GM18519 (cell line): ENCODE measurements around the gene RPL37A.
A peak's percentile ranks its signal among the peaks of the same experiment; 100 is the strongest.

Source experiments
- ATAC-seq: cut with Tn5 transposase; IDR thresholded peaks from one replicate; pipeline ENCODE4 v1.9.1; 2021; ENCODE audit warnings: mild to moderate bottlenecking, moderate library complexity; ENCODE audit not compliant: unreplicated experiment, low FRiP score

RPL37A gene

GRCh38 chr2:216486271-216486670, 12.4 kb upstream of the RPL37A start:
- ATAC-seq: no peak

DNA sequence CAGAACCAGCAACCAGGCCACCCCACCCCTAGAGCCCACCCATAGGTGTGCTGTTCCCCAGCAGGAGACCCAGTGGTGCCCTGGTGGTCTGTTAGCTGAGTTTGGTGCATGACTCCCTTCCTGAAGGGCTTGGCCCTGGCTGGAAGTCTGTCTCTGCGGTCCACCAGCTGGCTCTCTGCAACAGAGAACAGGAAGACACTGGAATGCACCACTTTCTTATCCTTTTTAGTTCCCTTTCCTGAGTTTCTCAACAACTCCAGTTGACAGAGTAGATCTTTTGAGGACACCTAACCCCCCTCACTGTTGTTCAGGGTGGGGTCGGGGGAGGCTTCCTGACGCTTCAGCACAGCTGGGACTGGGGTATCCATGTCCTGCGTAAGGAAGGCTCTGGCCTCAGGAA, 11.9 kb upstream of the RPL37A start:
- no peak for ATAC-seq

- no peak for ATAC-seq
Measured at GRCh38 chr2:216490061-216490460, 8.6 kb upstream of the RPL37A start.

GRCh38 chr2:216491793-216492596, 6.6 kb upstream of the RPL37A start:
- peak; percentile 78 for ATAC-seq

DNA sequence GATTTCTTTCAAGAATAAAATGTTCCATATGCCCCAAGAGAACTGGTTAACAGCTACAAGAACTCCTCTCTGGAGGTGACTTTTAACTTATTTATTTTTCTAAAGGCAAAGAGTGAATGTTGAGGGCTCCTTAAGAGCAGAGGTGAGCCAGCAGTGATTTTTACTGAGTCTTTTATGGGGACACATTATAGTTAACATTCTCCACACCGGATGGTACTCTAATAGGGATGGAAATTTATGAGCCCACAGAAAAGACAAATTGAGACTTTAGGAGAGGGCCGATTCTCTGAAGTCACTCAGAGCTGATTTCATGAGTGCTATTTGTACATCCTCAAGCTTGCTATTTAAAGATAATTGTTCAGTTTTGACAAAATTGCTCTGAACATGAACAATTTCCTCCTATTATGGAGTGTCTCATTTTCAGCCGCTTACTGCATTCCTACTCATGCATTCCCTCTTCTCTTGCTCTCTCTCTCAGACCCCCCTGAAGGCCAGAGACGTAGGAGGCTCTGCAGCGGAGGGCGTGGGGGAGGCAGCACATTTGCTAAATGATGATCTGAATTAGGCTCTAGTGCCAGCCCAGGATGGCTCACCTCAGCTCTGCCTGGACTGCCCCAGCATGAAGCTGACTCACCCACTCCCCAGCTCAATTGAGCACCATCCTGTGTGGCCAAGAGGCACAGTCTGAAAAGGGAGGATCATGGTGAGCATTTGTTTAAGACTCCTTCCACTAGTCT, 5.9 kb upstream of the RPL37A start:
- no peak for ATAC-seq

DNA sequence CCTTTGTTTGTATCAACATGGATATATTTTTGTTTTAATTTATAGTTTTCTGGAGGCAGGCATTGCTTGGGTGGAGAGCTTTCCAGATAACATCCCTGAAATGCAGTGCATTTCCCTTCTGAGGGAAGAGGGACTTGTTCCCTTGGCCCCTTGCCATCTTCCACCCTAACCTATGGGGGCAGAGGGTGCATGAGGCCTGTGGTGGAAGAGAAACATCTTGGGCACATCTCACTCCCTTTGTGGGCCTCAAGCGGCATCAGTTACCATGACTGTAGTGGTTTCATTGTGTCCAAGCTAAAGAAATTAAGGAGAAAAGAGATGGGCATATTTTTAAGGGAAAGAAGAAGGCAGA, 5.3 kb upstream of the RPL37A start:
- no peak for ATAC-seq

DNA sequence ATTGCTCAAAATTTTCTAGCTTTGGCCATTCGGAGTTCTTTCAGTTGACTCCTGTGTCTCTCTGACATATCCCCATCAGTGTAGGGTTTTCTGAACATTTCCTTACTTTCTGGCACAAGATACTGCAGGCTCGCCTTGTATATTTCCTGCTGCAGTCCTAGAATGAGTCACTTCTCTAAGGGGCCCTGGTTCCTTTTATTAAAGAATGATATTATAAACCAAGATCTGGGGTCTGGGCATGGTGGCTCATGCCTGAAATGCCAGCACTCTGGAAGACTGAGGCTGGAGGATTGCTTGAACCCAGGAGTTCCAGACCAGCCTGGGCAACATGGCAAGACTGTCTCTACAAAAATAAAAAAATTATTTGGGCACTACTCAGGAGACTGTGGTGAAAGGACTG, 3.0 kb upstream of the RPL37A start:
- ATAC-seq: no peak

- no peak for ATAC-seq
Measured at GRCh38 chr2:216497382-216498069, 1.1 kb upstream of the RPL37A start.

- ATAC-seq: no peak
Measured at GRCh38 chr2:216498070-216498378, 620 bp upstream of the RPL37A start.

DNA sequence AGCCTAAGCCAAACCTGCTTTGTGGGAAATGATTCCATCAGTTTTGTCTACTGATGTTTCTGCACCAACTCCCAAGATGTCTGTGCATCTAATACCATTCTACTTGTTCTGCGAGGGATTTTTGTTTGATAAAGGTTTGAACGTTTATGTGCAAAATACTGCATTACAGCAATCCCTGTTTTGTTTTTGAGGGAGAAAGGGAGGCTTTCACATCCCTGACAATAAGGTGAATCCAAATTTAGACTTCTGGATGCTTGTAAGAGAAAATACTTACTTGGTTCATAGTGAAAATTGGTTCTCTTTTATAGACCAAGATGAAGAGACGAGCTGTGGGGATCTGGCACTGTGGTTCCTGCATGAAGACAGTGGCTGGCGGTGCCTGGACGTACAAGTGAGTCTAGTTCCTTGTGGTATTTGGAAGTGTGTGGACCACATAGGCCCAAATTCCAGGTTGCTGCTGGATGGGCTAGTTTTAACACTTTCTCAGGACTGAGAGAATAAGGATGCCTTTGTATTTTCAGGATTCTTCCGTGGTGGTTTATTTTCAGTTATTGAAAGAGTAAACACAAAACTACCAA, 1.1 kb downstream of the RPL37A start:
- ATAC-seq: no peak

DNA sequence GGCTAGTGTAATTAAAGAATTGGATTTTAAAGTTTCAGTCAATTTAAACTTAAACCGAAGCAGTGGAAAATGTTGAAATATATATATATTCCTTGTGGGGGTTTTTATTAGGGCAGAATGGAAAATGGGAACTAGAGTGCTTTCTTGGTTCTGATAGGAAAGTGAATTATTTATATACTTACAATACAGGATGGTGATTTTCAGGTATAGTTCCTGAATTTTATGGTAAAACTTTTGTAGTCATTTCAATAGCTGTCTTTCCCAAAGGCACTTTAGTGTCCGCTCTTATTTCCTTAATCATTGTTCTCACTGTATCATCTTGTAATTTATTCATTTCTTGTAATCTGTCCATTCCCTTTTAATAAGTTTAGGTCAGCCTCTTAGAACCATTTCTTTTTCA, 1.9 kb downstream of the RPL37A start:
- ATAC-seq: no peak

DNA sequence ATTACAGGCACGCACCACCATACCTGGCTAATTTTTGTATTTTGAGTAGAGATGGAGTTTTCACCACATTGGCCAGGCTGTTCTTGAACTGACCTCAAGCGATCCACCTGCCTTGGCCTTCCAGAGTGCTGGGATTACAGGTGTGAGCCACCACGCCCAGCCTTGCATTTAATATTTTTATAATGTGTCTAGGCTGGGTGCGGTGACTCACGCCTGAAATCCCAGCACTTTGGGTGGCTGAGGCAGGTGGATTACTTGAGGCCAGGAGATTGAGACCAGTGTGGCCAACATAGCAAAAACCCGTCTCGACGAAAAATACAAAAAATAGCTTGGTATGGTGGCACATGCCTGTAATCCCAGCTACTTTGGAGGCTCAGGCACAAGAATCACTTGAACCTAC, 3.2 kb downstream of the RPL37A start:
- ATAC-seq: no peak

DNA sequence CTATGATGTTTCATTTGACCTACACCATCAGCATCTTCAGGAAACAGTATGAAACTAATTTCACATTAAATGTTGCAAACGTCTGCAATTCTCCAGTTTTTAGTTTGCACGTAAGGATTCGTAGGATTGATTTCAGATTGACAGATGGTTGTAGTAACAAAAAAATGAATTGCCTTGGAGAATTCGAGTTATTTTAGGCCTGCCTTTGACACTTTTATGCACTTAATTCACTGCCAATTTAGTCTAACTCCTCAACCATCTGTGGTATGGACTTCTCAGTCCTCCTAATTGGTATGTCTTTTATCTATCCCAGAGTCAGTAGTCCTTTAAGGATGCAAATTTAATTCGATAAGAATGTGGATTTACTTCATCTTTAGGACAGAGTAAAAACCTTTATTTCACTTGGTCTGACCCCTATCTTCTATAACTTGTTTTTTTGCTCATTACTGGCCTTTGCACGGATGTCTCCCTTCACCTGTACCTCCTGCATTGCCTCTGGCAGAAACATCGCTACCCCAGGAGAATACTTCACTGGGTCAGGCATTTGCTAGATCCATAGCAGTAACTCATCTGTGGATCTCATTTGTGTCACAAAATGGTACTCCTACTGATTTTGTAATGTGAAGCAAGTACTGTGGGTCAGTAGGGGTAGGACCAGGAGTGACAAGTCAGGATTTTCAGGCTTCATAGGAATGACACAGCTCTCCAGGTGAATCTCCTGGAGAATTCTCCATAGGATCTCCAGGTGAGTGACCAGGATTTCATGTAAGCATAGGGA, 3.9 kb downstream of the RPL37A start:
- ATAC-seq: no peak

GRCh38 chr2:216503159-216503629, 4.5 kb downstream of the RPL37A start:
- ATAC-seq: no peak

GRCh38 chr2:216503697-216504375, 5.2 kb downstream of the RPL37A start:
- no peak for ATAC-seq

DNA sequence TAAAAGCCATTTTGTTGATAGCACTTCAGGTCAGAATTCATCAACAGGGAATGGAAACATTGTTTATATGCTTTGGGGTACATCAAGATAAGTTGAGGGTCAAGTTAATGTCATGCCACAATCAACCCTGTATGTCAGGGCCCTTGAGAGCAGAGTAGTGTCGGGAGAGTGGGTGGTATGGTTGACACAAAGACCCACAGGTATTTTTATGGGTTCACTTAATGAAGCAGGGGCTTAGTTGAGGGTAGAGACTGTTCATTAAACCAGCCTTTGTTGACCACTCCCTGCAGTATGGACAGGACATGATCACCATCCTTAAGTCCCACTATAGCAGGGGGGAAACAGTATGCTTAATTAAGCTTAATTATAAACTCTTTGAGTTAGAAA, 5.7 kb downstream of the RPL37A start:
- ATAC-seq: no peak

DNA sequence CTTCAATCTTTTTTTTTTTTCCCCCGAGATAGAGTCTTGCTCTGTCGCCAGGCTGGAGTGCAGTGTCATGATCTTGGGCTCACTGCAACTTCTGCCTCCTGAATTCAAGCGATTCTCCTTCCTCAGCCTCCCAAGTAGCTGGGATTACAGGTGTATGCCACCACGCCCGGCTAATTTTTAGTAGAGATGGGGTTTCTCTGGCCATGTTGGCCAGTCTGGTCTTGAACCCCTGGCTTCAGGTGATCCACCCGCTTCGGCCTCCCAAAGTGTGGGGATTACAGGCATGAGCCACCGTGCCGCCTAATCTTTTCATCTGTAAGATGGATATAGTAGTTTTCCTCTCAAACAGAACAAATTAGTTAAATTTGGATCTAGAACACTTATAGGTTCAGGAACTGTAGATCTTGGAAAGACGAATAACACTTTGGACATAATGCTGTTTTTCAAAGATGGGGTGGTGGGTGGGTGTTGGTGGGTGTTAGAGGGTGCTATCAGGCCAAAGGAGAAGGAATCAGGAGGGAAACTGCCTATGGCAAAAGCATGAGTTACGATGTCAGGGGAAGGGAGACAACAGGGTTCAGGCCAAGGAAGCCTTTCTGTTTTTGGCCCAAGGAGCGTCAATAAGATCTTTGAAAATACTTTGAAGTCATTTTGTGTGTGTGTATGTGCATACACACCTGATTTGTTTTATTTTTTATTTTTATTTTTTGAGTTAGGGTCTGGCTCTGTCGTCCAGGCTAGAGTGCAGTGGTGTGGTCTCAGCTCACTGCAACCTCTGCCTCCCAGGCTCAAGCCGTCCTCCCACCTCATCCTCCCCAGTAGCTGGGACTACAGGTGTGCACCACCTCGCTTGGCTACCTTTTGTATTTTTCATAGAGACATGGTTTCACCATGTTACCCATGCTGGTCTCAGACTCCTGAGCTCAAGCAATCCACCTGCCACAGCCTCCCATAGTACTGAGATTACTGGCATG, 6.8 kb downstream of the RPL37A start:
- no peak for ATAC-seq

DNA sequence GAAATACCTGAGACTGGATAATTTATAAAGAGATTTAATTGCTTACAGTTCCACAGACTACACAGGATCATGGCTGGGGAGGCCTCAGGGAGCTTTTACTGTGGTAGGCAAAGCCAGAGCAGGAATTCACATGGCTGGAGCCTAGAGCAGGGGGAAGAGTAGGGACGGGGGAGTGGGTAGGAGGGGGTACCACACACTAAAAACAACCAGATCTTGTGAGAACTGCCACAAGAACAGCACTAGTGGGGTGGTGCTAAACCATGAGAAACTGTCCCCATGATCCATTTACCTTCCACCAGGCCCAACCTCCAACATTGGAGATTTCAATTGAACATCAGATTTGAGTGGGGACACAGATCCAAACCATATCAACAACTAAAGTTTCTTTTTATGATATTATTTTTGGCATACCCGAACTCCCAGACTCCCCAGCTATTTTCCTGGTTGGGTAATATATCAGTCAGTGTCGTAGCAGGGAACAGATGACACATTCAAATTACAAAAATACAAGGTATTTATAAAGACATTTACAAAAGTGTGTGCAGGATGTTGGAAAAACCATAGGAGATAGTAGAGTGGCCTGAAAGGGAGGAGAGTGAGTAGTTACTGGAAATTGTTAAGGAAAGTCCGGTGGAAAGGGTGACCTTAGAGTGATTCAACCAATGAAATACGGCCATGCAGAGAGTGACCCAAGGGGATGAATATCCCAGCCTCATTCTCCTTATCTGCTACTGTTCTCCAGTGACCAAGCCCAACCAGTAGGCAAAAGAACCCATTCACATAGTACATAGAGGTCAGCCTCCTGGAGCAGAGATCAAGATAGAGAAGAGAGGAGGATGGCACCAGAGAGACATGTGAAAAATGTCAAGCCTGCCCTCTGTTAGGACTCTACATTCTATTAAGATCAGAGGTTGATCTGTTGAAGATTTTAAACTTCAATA, 8.8 kb downstream of the RPL37A start:
- ATAC-seq: no peak
